ENCODE results near the gene PTPRO.

GRCh38 chr12:15545334-15545733 is 223.0 kb downstream of the PTPRO start:
- no peak for TF ChIP-seq CTCF (IDR thresholded peaks at IDR 0.05; ENCODE audit: low read depth, low read length)
- TF ChIP-seq POLR2A (IDR thresholded peaks at IDR 0.05; ENCODE audit: extremely low read depth, insufficient read length): no peak

Measured in NB4 (cell line).